GM21526 (cell line): Measurements from ENCODE around the gene C11orf24.

Source experiments
- ATAC-seq: cut with Tn5 transposase; IDR thresholded peaks from one replicate; pipeline ENCODE4 v1.9.1; 2021; ENCODE audit warnings: moderate library complexity; ENCODE audit not compliant: unreplicated experiment, low FRiP score

C11orf24 gene

DNA sequence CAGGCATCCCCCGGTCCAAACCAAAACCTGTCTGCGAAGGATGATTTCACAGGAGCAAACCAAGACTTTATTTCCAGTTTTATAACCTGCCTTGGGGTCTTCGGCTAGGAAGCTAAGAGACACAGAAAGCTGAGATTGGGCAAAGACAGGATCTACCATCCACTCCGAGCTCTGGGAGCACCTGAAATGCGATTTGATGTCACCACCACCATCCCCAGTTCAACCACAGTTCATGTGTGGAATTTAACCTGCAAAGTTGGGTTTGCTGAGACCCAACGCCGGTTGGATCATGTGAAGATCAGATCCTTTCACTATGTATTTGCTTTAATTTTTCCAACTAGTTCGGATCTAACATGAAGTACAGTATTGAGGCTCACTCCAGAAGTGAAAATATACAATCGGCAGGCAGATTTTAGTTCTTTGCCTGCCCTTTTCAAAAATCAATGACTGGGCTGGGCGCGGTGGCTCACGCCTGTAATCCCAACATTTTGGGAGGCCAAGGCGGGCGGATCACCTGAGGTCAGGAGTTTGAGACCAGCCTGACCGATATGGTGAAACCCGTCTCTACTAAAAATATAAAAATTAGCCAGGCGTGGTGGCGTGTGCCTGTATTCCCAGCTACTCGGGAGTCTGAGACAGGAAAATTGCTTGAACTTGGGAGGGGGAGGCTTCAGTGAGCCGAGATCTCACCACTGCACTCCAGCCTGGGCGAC lies 1.4 kb upstream of the C11orf24 start:
- ATAC-seq, result no peak

DNA sequence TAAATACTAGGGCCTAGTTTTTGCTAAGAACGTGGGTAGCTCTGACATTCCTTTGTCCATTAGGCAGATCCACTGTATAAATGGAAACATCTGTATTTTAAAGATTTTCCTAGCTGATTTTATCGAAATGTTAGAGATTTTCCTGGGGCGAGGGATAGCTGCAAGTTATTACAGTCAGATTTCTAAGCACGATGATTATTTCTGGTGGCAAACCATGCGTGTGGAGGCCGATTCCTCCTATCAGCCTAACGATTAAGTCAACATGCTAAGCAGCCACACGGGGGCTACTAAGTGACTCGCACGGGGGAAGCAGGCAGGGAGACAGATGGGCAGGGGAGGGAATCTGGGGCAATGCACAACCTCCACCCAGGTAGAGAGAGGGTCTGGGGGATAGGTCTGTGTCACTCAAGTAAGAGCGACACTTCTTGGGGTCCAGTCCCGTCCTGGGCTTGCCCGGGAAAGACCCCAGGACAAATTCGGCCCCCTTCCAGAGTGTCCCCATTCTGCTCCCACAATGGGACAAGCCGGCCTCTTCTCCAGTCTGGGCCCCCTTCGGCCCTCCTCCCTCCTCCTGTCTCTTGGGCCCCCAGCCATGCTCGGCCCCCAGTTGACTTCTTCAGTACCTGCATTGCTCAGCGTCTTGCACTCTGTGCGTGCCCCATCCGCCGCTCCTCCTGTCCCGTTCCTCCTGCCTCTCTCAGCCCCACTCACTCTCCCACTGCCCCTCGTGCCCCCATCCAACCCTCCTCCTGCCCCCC lies 571 bp downstream of the C11orf24 start:
- ATAC-seq, result peak; percentile 23

DNA sequence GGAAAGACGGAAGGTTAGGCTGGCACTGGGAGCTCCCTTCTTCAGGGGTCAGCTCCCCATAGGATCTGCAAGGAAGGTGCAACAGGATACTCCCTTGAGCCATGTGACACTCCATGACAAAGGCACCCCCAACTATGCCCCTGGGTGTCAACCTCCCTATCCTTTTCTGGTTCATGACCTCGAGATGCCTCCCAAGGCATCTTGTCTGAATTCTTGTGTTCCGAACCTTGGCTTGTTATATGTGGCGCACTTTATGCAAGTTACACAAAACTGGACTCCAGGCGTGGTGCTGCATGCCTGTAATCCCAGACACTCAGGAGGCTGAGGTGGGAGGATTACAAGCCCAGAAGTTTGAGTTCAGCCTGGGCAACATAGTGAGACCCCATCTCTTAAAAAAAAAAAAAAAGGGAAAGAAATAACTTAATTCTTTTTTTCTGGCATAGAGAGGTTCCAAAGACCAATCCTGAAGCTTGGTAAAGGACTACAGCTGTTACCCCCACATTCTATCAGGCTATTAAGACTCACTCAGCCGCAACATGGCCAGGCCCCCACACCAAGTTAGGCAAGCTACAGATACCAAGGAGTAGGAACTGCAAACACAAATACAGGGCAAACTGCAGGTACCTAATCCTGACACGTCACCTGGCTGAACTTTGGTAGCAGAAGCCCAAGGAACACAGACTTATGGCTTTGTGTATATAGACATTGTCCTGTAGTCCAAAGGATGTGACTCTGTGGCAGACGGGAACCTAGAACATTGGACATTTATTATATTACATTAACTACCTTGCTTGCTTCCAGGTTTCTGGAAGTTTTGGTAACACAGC lies 1.4 kb downstream of the C11orf24 start:
- no peak for ATAC-seq

DNA sequence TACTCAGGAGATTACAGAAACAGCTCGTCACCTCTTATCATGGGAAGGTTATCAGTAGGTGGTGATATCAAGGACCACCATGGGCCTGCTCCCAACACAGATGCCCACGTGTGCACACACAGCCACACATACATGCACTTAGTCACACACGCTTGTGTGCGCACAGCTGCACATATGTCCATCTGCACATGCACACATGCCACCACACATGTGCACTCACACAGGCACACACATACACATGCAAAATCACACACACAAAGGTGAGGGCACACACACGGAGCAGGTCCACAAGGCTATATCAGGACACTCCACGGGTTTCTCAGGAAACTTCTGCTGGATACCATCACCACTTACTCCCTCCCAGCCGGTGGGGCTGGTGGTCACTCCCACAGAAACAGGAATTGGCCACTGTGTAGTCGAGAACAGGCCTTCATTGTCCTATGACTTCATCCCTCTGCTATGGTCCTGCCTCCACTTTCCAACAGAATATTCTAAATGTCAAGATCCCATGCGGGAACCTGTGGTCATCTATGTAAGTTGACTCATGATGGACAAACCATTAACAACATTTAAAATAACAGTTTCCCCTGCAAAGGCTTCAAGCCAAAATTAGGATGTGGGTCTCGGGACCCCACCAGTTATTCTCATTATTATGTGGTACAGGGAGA lies 2.2 kb downstream of the C11orf24 start:
- ATAC-seq, result no peak

DNA sequence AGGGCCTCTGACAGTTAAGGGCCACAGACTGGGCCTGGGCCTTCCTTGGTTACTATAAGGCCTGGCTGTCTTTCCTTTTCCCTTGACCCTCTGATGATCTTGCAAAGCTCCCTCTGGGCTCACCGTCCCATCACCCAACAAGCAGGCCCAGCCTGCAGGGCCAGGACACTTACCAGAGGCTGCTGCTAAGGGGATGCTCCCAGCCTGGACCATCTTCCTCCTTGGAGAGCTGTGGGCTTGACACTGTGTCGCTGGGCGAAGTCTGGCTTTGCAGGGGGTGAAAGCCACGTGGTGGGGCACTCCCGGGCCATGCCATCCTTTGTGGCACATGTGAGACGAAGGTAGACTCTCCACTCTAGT lies 3.9 kb downstream of the C11orf24 start:
- ATAC-seq, result no peak

DNA sequence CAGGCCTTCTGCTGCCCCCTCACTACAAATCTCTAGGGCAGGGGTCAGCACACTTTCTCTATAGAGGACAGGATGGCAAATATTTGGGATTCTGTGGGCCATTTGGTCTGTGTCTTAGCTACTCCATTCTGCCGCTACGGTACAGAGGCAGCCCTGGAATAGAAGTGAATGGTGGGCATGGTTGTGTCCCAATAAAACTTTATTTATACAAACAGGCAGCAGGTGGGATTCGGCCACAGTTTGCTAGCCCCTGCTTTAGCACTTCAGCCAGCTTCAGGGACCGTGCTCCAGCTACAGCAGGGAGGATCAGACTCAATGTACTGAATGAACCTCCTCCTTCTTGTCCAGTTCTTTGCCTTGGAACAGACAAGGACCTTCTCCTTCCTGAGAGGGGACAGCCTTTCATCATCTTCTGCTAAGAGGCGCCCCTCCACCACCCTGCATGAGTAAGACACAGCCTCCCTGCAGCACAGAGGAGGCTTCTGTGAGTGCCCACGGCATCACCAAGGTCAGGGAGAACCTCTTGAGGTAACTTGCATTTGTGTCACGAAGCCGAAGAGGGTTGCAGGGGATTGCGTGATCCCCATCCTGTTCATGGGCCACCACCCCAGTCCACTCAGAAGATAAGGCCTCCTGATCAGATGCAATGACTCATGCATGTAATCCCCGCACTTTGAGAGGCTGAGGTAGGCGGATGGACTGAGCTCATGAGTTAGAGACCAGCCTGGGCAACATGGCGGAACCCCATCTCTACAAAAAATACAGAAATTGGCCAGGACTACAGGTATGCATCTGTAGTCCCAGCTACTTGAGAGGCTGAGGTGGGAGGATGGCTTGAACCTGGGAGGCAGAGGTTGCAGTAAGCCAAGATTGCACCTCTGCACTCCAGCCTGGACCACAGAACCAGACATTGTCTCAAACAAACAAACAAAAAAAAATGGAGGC lies 4.6 kb downstream of the C11orf24 start:
- no peak for ATAC-seq

DNA sequence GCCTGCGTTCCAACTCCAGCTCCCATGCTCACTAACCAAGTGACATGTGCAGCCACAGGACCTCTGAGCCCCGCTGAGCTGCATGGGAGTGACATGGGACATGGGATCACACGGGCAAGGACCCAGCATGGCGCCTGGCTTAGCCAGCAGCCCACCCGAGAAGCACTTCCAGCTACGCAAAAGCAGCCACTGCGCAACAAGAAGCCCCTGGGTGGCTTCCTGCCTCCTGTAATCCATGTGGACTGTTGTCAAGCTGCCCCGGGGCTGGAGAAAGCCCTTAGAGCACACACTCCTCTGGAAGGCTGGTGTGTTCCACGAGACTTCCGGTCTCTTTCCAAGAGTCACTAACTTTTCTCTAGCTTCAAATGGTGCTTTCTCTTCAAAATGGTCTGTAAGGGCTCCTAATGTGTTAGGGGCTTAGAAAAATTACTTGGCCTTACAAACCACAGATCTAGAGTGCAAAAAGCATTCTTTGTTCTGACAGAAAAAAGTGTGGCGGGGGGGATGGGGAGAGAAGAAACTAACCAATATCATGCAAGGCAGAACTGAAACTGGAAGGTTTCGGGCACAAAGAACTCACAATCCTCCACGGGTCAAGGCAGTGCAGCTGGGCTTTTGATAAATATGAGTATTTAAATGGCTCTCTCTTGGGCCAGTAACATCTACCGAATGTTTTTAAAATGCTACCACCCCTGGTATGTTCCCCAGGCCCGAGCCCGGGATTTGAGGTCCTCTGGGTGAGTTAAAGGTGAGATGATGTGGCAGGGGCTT lies 5.5 kb downstream of the C11orf24 start:
- peak; percentile 40 for ATAC-seq

DNA sequence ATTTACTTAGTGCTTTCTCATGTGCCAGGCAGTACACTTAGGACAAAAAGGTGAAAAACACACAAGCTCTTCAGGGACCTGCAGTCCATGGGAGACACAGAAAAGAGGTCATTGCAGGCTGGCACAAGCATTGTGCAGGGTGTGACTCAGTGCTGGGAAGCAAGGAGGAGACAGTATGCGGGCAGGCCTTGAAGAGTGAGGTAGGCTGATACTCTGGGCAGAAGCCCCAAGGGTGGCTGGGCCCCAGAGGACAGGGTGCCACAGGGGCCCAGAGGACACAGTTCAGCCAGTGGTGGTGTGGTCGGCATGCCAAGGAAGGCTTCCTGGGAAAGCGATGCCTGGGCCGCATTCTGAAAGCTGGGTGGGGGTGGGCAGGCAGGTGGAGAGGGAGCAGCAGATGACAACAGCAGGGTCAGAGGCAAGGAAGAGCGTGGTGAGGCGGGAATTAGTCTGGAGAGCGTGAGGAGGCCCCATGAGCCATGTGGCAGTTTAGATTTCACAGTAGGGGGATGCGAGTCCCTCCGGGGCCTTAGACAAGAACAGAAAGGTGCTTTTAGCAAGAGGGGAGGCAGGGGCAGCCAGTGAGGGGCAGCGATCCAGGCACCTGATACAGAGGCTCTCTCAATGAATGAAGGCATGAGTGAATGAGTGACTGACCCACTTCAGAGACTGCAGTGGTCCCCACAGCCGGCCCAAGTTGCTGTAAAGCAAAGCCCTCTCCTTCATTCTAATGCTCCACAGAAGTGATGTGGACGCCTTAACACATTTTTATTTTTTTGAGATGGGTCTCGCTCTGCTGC lies 6.8 kb downstream of the C11orf24 start:
- no peak for ATAC-seq

DNA sequence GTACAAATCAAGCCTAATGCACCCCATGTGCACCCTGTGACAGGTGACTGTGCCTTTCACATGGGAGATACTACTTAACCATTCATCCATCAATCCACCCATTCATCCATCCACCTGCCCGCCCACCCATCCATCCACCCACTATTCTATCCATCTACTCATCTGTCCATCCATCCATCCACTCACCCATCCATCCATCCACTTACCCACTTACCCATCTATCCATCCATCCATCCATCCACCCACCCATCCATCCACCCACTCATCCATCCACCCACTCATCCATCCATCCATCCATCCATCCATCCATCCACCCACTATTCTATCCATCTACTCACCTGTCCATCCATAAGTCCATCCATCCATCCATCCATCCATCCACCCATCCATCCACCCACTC lies 7.5 kb downstream of the C11orf24 start:
- ATAC-seq, result no peak

DNA sequence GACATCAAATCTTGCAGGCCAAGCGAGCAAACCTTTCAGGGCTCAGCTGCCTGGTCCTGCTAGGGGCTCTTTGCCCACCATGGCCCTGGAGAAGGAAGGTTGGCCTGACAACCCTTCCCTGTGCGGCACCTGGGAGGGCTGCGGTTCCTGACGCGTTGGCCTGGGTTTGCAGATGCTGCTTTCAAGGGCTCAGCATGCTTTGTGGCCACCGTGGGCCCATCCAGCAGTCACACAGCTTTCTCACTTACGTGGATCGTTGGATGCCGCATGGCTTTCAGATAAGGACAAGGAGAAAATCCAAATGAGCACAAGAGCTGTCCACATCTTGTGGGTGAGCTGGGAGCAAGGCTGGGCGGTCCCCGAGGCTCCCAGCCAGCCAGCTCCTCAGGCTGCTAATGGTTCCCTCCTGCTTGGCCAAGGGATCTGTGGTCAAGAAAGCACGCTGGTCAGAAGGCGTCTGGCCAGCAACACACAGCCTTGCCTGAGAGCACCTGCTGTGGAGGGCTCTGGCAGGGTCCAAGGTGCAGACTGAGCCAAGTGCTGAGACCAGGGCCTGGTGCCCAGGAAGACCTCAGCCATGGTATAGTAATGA lies 8.2 kb downstream of the C11orf24 start:
- no peak for ATAC-seq

DNA sequence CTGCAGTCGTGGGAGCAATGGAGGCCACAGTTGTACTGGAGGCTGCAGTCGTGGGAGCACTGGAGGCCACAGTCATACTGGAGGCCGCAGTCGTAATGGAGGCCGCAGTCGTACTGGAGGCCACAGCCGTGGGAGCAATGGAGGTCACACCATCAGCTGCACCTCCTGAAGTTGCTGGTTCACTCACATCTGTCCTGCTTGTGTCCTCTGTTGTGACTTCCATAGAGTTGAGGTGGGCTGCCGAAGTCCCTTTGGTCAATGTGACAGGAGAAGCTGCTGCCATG lies 9.3 kb downstream of the C11orf24 start:
- no peak for ATAC-seq

DNA sequence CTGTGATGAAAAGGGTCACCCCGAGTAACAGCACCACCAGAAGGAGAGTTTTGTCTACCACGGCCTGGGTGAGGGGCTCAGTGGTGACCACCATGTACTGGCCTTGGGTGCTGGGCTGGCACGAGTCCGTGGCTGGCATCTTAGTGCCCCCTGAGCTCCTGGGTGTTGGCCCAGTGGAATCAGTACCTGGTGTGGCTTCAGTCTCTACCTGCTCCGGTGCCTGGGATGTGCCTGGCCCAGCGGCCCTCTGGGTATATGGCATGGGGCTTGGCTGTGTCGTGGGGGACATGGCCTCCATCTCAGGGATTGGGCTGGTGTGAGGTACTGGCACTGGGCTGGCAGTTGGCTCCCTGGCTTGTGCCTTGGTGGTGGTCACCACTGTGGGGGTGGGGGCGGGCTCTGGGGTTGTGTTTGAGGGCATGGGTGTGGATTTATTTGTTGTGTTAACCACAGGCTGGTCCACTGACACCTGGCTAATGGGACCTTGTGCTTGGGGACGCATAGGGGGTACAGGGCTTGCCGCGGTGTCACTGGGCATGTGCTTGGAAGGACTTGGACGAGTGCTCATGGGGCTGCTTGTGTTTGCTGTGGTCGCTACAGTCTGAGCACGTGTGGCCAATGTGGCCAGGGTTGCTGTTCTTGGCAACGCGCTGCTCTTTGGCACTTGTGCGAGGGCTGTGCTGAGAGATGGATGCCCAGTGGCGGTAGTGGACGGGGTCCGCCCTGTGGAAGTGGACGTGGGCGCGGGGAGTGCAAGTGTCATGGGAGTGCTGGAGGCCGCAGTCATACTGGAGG lies 9.8 kb downstream of the C11orf24 start:
- no peak for ATAC-seq

DNA sequence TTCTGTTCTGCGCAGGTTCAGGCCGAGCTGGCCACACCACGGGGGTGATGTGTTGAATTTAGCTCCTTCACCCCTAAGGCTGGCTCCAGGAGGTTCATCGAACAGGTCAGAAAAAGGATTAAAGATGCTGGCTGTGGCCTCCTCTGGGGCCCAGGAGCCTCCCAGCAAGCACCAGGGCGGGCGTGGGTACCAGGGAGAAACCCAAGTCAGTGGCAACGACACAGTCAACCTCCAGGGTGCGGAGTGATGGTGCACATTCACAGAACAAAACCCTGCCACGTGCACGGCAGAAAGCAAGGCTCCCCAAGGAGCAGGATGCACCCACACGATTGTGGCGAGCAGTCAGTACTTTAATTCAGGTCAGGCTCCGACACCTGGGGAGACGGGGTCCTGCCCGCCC lies 10.8 kb downstream of the C11orf24 start:
- ATAC-seq, result no peak

DNA sequence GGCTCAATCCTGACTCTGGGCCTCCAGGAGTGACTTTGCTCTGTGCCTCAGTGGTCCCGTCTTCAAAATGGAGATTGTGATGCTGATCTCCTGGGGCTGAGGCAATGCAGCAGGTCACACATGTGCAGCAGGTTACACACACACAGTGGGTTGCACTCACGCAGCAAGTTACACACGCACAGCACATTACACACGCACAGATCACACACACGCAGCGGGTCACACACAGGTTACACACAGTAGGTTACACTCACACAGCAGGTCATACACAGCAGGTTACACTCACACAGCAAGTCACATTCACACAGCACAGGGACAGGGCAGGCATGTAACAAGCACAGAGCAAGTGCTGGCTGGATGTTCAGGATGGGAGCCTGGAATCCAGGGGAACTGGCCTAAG lies 11.3 kb downstream of the C11orf24 start:
- no peak for ATAC-seq

DNA sequence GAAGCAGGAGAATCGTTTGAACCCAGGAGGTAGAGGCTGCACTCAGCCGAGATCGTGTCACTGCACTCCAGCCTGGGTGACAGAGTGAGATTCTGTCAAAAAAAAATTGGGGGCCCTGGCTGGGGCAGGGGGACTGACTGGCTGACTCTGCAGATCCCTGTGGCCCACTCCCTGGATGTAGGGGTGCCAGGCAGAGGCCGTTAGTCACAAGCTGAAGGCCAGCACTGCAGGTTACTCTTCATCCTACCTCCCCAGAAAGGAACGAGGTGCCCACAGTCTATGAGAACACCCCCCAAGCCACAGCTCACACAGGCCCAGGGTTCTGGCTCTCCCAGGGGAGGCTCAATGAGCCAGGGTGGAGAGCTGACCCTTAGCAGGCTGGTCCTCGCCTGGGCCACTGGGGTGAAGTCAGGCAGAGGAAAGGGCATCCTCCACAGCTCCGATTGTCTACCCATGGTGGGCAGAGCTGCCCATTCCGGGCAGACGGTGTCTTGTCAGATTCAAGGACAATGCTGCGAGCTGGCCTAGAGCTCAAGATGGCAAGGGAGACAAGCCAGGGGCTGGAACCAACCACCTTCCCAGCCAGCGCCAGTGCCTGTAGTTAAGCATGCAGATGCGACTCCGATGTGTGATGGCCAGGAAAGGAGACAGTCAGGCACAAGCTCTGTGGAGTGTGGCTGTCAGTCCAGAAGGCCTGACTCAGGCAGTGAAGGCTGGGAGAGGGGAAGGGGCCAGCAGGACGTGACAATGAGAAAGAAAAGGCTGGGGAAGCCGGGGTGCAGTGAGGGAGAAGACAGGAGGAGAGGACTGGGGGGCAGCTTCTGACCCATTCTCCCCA lies 12.4 kb downstream of the C11orf24 start:
- no peak for ATAC-seq

DNA sequence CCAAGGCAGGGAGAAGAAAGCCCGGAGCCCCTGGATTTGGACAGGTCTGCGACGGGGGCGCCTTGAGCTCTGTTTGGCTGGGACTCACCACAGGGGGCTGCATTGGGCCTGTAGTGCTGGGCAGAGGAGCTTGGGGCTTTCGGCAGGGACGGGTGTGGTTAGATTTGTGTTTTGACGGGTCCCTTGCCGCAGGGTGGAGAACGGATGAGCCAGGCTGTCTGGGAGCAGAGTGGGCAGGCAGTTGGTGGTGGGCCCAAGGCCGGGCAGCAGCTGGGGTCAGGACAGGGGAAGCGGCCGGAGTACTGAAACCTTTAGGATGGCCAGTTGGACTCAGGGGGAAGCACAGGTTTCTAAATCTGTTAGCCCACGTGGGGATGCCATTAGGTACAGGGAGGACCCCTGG lies 13.4 kb downstream of the C11orf24 start:
- ATAC-seq, result no peak
